HG03025 (cell line): ENCODE data around the gene SLC40A1.

Experiments
- ATAC-seq: cut with Tn5 transposase; IDR thresholded peaks from one replicate; pipeline ENCODE4 v1.9.1; 2021; ENCODE audit warnings: mild to moderate bottlenecking, moderate library complexity; ENCODE audit not compliant: unreplicated experiment, low FRiP score

The SLC40A1 gene

DNA sequence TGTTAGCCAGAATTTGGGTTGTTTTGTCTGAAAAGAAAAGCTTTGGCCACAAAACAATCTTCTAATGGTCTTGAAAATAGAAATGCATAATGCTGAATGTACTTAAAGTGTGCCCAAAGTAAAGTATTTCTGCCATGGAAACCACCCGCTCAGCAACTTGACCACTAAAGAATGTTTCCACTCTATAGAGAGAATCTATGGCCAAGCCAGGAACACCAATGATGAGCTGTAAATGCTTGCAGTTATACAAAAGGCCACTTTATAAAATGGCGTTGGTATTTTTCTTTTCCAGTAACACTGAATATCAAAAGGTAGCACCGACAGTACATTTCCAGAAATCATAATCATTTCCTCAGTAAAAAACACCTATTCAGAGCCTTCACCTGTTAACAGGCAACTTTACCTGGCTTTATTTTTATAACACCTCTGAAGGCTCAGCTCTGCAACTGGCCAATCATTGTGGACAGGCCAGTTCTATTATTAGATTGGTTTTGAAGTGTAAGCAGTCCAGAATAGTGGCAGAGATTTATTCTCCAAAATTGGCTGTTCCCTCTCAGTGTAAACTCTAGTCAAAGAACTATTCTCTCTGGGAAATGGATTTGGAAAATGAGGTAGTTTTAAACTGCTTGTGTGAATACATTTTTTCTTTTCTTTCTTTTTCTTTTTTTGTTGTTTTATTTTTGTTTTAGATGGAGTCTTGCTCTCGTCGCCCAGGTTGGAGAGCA lies 36.1 kb downstream of the SLC40A1 start:
- ATAC-seq = no peak

GRCh38 chr2:189543367-189543766 lies 37.2 kb downstream of the SLC40A1 start:
- ATAC-seq = no peak

- no peak for ATAC-seq
Observed at GRCh38 chr2:189542145-189542882, 38.3 kb downstream of the SLC40A1 start.

DNA sequence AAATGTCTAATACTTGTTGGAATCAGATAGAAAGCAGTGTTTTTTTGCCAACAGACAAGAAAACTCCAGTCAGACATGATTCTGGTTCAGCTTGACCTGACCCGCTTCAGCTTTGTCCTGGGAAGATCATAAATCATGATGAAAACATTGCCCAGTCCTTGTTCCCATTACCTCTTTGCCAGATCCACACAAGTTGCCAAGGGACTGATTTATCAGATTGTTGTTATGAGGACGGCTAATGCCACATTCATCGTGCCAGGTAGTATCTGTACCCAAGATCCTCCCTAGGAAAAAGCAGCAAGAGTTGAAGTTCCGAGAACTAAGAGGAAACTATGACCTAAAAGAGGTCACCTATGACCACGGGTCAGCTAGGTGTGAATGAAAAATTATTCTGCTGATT lies 39.0 kb downstream of the SLC40A1 start:
- no peak for ATAC-seq

DNA sequence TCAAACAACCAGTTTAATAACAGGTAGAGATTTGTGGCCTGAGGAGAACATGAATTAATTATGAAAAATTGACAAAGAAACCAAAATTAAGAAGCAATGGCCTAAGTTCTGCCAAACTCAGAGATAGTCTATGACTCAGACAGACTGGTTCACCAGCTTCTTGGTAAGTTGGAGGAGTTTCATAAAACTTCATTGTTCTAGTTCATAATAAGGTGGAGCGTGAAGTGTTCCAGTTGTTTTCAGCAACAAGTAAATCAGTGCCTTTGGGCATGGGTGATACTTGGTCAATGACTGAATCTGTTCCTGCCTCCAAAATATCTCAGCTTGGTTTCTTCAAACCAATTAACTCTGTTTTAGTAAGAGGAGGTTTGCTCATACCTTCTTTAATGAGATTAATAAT lies 40.0 kb downstream of the SLC40A1 start:
- no peak for ATAC-seq

DNA sequence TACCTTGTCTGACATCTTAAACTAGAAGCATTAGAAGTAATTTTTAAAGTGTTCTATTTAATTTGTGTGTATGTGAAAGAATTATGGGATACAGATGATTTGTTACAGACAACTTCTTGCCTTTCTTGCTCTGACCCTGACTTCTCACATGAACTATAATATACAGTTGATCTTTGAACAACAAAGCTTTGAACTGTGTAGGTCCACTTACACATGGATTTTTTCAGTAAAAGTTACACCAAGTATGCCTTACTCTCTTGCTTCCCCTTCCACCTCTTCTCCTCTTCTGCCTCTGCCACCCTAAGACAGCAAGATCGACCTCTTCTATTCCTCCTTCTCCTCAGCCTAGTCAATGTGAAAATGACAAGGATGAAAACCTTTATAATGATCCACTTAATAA lies 42.2 kb downstream of the SLC40A1 start:
- no peak for ATAC-seq

DNA sequence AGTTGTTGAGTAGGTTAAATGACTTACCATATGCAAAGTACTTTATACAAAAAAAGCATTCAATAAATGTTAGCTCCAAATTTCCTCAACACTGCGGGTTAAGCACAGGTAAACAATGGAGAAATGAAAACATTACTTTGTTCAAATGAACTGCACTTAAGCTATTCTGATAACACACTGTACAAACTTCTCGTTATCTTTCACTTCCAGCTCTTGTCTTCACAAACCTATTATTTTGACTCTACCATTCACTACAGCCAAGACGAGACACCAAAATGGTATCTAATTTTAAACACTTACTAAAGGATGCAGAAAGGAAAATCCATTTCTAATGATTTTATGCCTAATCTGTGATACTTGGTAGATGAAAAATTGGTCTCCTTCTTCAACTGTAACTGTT lies 43.8 kb downstream of the SLC40A1 start:
- ATAC-seq = no peak

- no peak for ATAC-seq
Observed at GRCh38 chr2:189534854-189535832, 45.4 kb downstream of the SLC40A1 start.

GRCh38 chr2:189533288-189534035 lies 47.1 kb downstream of the SLC40A1 start:
- ATAC-seq = no peak

GRCh38 chr2:189530965-189531637 lies 49.5 kb downstream of the SLC40A1 start:
- ATAC-seq = no peak

DNA sequence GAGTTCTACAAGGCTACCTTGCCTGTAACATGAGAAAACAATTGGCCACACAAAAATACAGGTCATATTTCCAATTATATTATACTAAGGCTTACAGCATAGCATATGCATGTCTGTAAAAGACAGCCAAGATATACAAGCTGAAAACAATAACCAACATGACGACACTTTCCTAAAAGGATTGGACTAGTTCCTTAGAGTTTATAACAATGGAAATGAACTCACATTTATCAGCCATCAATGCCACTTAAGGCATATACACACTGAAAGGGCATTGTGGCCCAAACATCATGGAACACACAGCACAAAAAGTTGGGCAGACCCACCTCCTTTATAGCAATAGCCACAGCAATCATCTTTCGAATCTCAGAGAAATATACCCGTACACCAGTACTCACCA lies 52.0 kb downstream of the SLC40A1 start:
- no peak for ATAC-seq

DNA sequence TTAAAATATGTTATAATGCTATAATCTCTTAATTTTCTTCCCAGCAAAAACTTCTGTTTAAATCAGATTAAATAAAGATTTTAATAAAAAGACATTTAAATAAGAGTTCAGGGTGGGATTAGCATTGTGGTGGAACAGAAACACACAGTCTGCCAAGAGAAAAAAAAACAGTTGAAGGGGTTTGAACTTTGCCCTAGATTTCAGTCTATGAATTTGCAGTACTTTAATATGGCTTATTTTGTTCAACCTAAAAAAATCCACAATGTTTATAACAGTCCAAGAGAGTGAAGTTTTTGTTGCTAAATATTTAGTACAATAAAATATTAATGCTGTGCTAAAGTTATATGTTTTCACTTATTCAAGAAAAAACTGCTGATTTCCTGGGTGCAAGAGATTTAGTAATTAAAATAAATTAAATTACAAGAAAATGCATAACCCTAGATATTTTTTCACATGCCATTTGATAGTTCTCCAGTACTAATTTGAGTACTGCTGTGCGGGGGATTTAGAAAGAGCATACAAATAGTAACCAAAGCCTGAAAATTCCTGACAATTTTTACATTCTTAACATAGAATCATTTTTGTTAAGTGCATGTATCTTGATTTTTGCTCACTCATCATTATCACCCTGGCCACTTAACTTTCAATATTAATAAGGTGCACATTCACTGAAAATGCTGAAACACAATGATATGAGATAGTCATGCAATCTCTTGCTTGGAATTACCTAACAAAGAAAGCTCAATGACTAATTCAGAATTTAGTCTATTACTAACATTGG lies 52.6 kb downstream of the SLC40A1 start:
- no peak for ATAC-seq

- ATAC-seq = no peak
Observed at GRCh38 chr2:189527041-189527750, 53.4 kb downstream of the SLC40A1 start.

DNA sequence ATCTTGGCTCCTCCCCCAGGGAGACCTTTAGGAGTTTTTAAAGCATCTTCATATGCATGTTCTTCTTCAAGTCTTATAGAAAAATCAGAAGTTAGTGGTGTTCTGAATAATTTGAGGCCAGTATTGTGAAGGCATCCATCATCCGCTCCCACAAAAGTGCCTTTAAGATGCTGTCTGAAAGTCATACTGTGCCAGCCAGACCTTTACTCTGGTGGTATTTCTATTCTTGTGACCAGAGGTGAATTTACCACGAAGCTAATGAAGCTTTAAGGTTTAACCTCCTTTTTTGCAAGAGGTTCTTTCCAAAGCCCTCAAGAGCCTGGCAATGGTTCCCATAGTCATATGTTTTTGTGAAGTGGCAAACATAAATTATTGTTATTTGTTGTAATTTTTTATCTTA lies 54.3 kb downstream of the SLC40A1 start:
- ATAC-seq = no peak

DNA sequence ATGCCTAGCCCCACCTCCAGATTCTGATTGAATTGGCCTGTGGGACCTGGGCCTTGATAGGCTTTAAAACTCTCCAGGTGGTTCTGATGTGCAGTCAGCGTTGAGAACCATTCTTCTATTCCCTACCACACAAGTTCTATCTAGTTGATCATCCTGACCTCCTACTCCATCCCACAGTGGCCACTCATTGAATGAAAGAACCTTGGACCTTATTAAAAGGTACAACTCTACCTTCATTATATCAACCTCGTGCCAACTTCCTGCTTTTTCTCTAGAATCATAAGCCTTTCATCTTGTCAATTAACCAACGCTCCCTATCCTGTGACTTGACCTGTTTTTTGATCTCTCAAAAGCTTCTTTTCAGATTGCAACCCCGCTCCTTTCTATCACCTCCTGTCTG lies 55.8 kb downstream of the SLC40A1 start:
- no peak for ATAC-seq

DNA sequence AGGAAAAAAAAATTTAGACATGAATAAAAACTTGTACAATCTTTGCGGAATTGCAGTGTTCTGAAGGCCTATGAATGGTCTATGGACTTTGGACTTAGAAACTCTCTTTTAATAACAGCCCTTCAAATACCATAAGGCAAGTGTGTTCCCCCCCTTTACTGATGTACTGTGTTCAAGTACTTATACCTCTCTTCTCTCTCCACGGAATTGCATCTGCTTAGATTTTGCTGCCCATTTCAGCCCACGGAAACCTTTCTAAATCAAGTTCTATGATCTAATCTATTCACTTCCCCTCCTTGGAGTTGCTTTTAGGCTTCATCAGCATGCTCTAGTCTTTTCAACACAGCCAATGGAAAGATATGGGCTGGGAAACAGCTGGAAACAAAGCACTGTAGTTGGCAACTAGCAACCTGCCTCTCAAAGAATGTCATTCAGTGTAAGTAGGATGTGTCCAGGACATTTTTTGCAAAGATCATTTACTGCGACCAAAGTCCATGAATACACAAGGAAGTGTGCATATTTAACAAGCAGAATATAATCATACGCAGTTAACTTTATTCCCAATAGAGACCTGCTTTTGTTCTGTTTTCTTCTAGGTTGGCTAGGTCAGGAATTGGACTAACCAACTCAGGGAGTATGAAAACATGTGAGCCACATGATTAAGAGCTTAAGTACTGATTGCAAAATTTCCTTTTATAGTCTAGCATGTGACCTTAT lies 58.0 kb downstream of the SLC40A1 start:
- ATAC-seq = no peak

- ATAC-seq = no peak
Observed at GRCh38 chr2:189521699-189522434, 58.7 kb downstream of the SLC40A1 start.
